ENCODE results near the gene CMIP. TPM values are rescaled to one million over a fixed set of nuclear protein-coding genes. Genes with fewer than 3 reads are reported as not detected.

CMIP gene
- total RNA-seq, 4 donors from 2014 or later, result 17.1 to 60.5 (median 39.7) TPM

- WGBS, 2 donors, result 94 to 100% methylated on average over 2 to 5 of the region's 16 CpGs
- no peak for DNase-seq
- no peaks in the 10 kb centered on the region for H3K27me3 ChIP-seq
- no peak overlapping the region for H3K27ac ChIP-seq
- no peak overlapping the region for H3K4me3 ChIP-seq
- intact Hi-C loops (cut with DNase I), result no loop called here
- H3K4me1 ChIP-seq, result peaks cover 7 to 49% (median 20%) of the 10 kb centered on the region in 3 donors
- TF ChIP-seq CTCF (IDR thresholded peaks at IDR 0.05) (no peak), POLR2A (IDR thresholded peaks at IDR 0.05) (no peak)
- no peaks in the 10 kb centered on the region for H3K9me3 ChIP-seq
- H3K36me3 ChIP-seq, result peaks cover 0 to 23% (median 0%) of the 10 kb centered on the region in 3 donors
Observed at GRCh38 chr16:81639931-81640680, 195.5 kb downstream of the CMIP start.

GRCh38 chr16:81640681-81641070, 196.1 kb downstream of the CMIP start:
- no peaks in the 10 kb centered on the region for H3K9me3 ChIP-seq
- no peak overlapping the region for H3K27ac ChIP-seq
- TF ChIP-seq POLR2A (IDR thresholded peaks at IDR 0.05), result no peak
- TF ChIP-seq CTCF (IDR thresholded peaks at IDR 0.05), result no peak
- intact Hi-C loops (cut with DNase I), result no loop called here
- no peaks in the 10 kb centered on the region for H3K27me3 ChIP-seq
- peaks cover 0 to 23% (median 0%) of the 10 kb centered on the region in 3 donors for H3K36me3 ChIP-seq
- 81 to 92% methylated on average over 4 to 7 of the region's 7 CpGs for WGBS, 2 donors
- H3K4me3 ChIP-seq, result no peak overlapping the region
- DNase-seq, result no peak
- peaks cover 7 to 49% (median 26%) of the 10 kb centered on the region in 3 donors for H3K4me1 ChIP-seq

- Histone ChIP-seq H3K4me1 (peaks cover 7 to 52% (median 28%) of the 10 kb centered on the region in 3 donors), H3K27me3 (no peaks in the 10 kb centered on the region), H3K9me3 (no peaks in the 10 kb centered on the region), H3K36me3 (peaks cover 0 to 23% (median 0%) of the 10 kb centered on the region in 3 donors), H3K4me3 (no peak overlapping the region), H3K27ac (no peak overlapping the region)
- 69 to 90% methylated on average over 7 to 14 of the region's 18 CpGs for WGBS, 2 donors
- no peak for DNase-seq
- intact Hi-C loops (cut with DNase I), result no loop called here
- TF ChIP-seq CTCF (IDR thresholded peaks at IDR 0.05) (no peak), POLR2A (IDR thresholded peaks at IDR 0.05) (no peak)
Observed at GRCh38 chr16:81641395-81642106, 196.9 kb downstream of the CMIP start.

- 85 to 96% methylated on average over 3 to 4 of the region's 4 CpGs for WGBS, 2 donors
- Histone ChIP-seq H3K4me3 (no peak overlapping the region), H3K36me3 (peaks cover 0 to 23% (median 0%) of the 10 kb centered on the region in 3 donors), H3K9me3 (no peaks in the 10 kb centered on the region), H3K27me3 (no peaks in the 10 kb centered on the region), H3K27ac (no peak overlapping the region), H3K4me1 (peaks cover 7 to 52% (median 28%) of the 10 kb centered on the region in 3 donors)
- TF ChIP-seq POLR2A (IDR thresholded peaks at IDR 0.05) (no peak), CTCF (IDR thresholded peaks at IDR 0.05) (no peak)
- DNase-seq, result no peak
- intact Hi-C loops (cut with DNase I), result no loop called here
Observed at GRCh38 chr16:81642107-81642436, 197.5 kb downstream of the CMIP start.

- no peaks in the 10 kb centered on the region for H3K27me3 ChIP-seq
- no peaks in the 10 kb centered on the region for H3K9me3 ChIP-seq
- no peak overlapping the region for H3K27ac ChIP-seq
- intact Hi-C loops (cut with DNase I), result no loop called here
- TF ChIP-seq POLR2A (IDR thresholded peaks at IDR 0.05) (no peak), CTCF (IDR thresholded peaks at IDR 0.05) (no peak)
- H3K4me3 ChIP-seq, result no peak overlapping the region
- H3K4me1 ChIP-seq, result peaks cover 7 to 53% (median 24%) of the 10 kb centered on the region in 3 donors
- 81 to 86% methylated on average over 5 of the region's 5 CpGs for WGBS, 2 donors
- DNase-seq, result no peak
- H3K36me3 ChIP-seq, result peaks cover 0 to 23% (median 0%) of the 10 kb centered on the region in 3 donors
Observed at GRCh38 chr16:81642943-81643342, 198.3 kb downstream of the CMIP start.

Data from esophagus squamous epithelium (tissue), 5 donors.